CD8-positive, alpha-beta memory T cell (primary cell): ENCODE results near the gene MSI2. TPM values are rescaled to one million over a fixed set of nuclear protein-coding genes. Genes with fewer than 3 reads are reported as not detected.
A peak's percentile ranks its signal among the peaks of the same experiment; 100 is the strongest.

Experiments used
- CTCF ChIA-PET: fragments of 350-600 bp; sonication (Branson Sonifier 250); formaldehyde crosslinking; loops from one replicate; lab custom pipeline; 2021; ENCODE audit warnings: antibody characterized with exemption; lab: Charles Lee
- POLR2A ChIA-PET: fragments of 350-600 bp; sonication (Branson Sonifier 250); formaldehyde crosslinking; loops from one replicate; lab custom pipeline; 2021; ENCODE audit warnings: antibody characterized with exemption; lab: Charles Lee
- DNase-seq, 5 donors: peaks; one replicate each; pipeline versions ENCODE4 v3.0.0 to v3.0.0-alpha.2; 2020 to 2022; ENCODE audit warnings: mixed read lengths in 1 of 5
- H3K27ac ChIP-seq: one replicate; pipeline ENCODE4 v1.7.0; 2013; ENCODE audit warnings: low read depth, mild to moderate bottlenecking, low read length, moderate library complexity
- H3K27me3 ChIP-seq: 2 replicates; pipeline ENCODE4 v1.7.0; 2013; ENCODE audit warnings: low read length, mild to moderate bottlenecking; ENCODE audit not compliant: insufficient read depth, poor library complexity, severe bottlenecking
- H3K36me3 ChIP-seq: 2 replicates; pipeline ENCODE4 v1.7.0; 2013; ENCODE audit warnings: mild to moderate bottlenecking, low read length, moderate library complexity; ENCODE audit not compliant: insufficient read depth
- H3K4me1 ChIP-seq: 2 replicates; pipeline ENCODE4 v1.7.0; 2013; ENCODE audit warnings: mild to moderate bottlenecking, low read length, moderate library complexity; ENCODE audit not compliant: insufficient read depth
- H3K4me3 ChIP-seq: 2 replicates; pipeline ENCODE4 v1.7.0; 2013; ENCODE audit warnings: mild to moderate bottlenecking, low read length
- H3K9me3 ChIP-seq: 2 replicates; pipeline ENCODE4 v1.7.0; 2013; ENCODE audit warnings: mild to moderate bottlenecking, low read length
- H3K27ac Mint-ChIP-seq, 8 donors: one replicate each; pipeline ENCODE4 v1.8.0; 2020 to 2021; ENCODE audit warnings: mixed read lengths in 8 of 8, mild to moderate bottlenecking in 6 of 8, inconsistent platforms in 3 of 8, moderate library complexity in 3 of 8
- H3K27me3 Mint-ChIP-seq, 2 donors: one replicate each; pipeline ENCODE4 v1.8.0; 2020 to 2021; ENCODE audit warnings: mixed read lengths in 2 of 2, mild to moderate bottlenecking in 1 of 2, moderate library complexity in 1 of 2
- H3K36me3 Mint-ChIP-seq, 3 donors: one replicate each; pipeline ENCODE4 v1.8.0; 2020 to 2021; ENCODE audit warnings: mixed read lengths in 3 of 3, inconsistent platforms in 1 of 3, mild to moderate bottlenecking in 1 of 3
- H3K4me1 Mint-ChIP-seq, 3 donors: one replicate each; pipeline ENCODE4 v1.8.0; 2020 to 2021; ENCODE audit warnings: mixed read lengths in 3 of 3, inconsistent platforms in 1 of 3, mild to moderate bottlenecking in 1 of 3
- H3K4me3 Mint-ChIP-seq, 7 donors: one replicate each; pipeline ENCODE4 v1.8.0; 2020 to 2021; ENCODE audit warnings: mixed read lengths in 7 of 7, mild to moderate bottlenecking in 6 of 7, moderate library complexity in 4 of 7, inconsistent platforms in 2 of 7
- H3K9me3 Mint-ChIP-seq, 5 donors: one replicate each; pipeline ENCODE4 v1.8.0; 2020 to 2022; ENCODE audit warnings: mixed read lengths in 5 of 5, mild to moderate bottlenecking in 3 of 5, moderate library complexity in 2 of 5, inconsistent platforms in 1 of 5
- polyA plus RNA-seq: library from polyadenylated mRNA; unstranded; fragments of 300-500 nt; fragmentation: Illumina TruSeq; gene quantifications from one replicate; pipeline ENCODE4 v1.2.3, GENCODE V29; 2021
- total RNA-seq, 2 experiments: library from RNA; stranded (reverse); gene quantifications; one replicate each; pipeline ENCODE4 v1.2.3, GENCODE V29; 2021

The MSI2 gene
- total and polyA plus RNA-seq, 3 experiments from 2014 or later = 2.3 to 58.0 (median 57.1) TPM

DNA sequence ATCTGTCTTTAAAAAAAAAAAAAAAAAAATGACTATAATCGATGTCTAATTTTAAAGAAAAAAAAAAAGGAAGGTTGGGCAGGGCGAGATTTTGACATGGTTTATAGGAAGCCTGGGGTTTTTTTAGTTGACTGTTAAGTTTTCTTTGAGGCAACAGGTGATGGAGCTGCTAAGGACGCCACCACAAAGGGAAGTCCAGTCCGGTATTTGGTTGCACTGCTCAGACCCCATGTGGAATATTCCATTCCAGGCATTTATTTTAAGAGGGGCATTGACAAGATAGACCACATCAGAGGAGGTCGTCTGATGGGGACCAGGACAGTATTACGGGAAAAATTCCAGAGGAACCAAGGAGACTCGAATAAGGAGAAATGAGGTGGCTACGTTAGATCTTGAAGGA is 320.4 kb downstream of the MSI2 start:
- no peak for DNase-seq
- peaks cover 9 to 17% (median 14%) of the 10 kb centered on the region in 3 donors for H3K4me1 Mint-ChIP-seq
- POLR2A ChIA-PET = no interaction called here
- Histone ChIP-seq H3K9me3 (no peaks in the 10 kb centered on the region), H3K4me1 (no peaks in the 10 kb centered on the region), H3K36me3 (no peaks in the 10 kb centered on the region), H3K27ac (no peak overlapping the region), H3K4me3 (no peak overlapping the region), H3K27me3 (no peaks in the 10 kb centered on the region)
- no peaks in the 10 kb centered on the region for H3K27me3 Mint-ChIP-seq
- no peak overlapping the region for H3K4me3 Mint-ChIP-seq
- peak overlapping the region in 2 of 8 donors; percentile 27 to 43 for H3K27ac Mint-ChIP-seq
- no peaks in the 10 kb centered on the region for H3K9me3 Mint-ChIP-seq
- peaks cover 0 to 3% (median 0%) of the 10 kb centered on the region in 3 donors for H3K36me3 Mint-ChIP-seq
- CTCF ChIA-PET = interaction anchor here (1.5 to 2.4 kb wide), 2 partner anchors 21 to 95 kb away, joined by 3 to 8 read pairs; no protein-coding TSS in a partner anchor

DNA sequence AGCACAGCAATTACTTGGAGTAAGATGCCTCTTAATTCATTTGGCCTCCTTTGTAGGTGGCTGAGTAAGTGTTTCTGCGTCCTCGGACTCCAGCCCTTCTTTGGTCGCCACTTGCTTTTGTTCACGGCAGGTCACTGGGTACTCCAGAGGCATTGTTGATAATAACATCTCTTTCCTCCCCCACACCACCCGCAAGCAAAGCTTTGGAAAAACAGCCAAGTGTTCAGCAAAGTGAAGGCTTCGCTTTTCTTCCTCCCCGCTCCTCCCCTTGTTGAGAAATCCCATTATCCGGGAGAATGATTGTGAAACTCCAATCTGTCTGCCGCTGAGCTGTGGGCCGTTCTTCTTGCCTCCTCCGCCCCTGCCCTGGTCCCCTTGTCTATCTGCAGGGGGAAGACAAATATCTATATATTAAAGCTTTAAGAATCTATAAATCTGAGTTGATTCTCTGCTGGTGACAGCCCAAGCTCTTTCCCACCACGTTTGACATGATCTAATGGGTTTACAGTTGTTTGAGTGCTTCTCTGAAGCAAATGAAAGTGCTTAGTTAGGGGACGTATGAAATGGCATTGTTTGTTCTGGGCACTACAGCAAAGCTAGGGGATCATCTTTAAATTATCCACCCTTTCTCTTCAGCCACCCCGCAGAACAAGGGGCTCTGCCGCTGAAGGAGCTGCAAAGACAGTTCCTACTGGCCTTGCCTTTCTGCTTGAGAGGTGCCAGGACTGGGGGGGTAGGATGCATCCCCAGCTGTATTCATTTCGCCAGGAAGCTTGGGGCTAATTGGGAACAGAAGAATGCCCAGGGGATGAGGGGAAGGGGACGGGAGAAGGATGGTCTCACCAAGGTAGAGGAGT is 321.7 kb downstream of the MSI2 start:
- Mint-ChIP-seq H3K9me3 (no peaks in the 10 kb centered on the region), H3K36me3 (peaks cover 0 to 2% (median 0%) of the 10 kb centered on the region in 3 donors), H3K4me1 (peaks cover 9 to 21% (median 19%) of the 10 kb centered on the region in 3 donors), H3K27ac (peak overlapping the region in 4 of 8 donors; percentile 30 to 77 (median 52)), H3K27me3 (no peaks in the 10 kb centered on the region), H3K4me3 (peak overlapping the region in 1 of 7 donors; percentile 19)
- ChIA-PET CTCF (interaction anchor here (1.1 kb wide), 1 partner anchor 20 kb away, joined by 4 read pairs; no protein-coding TSS in a partner anchor), POLR2A (no interaction called here)
- H3K4me3 ChIP-seq = no peak overlapping the region
- H3K27me3 ChIP-seq = no peaks in the 10 kb centered on the region
- no peaks in the 10 kb centered on the region for H3K36me3 ChIP-seq
- no peaks in the 10 kb centered on the region for H3K9me3 ChIP-seq
- no peaks in the 10 kb centered on the region for H3K4me1 ChIP-seq
- DNase-seq = no peak
- no peak overlapping the region for H3K27ac ChIP-seq

DNA sequence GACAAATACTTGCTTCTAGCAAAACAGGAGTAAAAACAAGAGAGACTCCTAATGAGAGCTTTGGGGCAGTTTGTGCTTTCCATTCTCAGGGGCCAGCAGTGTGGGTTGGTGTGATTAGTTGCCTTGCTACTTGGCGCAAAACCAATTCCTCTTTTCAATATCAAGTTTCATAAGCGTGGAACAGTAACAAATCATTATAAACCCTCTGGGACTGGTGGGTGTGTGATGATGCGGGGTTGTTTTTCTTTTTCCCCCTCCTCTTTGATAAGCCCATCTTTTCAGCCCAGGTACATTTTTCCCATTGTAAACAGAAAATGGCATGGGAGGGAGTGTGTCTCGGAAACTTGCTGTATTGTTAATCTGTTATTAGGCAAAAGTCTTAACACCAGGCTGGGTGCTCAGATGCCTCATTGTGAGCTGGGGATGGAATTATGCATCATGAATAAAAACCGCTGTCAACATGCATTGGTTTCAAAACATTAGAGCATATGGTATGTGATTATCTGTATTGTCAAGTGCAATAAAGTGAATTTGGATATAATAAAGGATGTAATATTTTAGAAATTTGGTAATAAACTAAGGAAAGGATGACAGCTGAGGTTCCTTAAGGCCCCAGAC is 322.4 kb downstream of the MSI2 start:
- Histone ChIP-seq H3K27me3 (no peaks in the 10 kb centered on the region), H3K27ac (no peak overlapping the region), H3K4me3 (no peak overlapping the region), H3K36me3 (no peaks in the 10 kb centered on the region), H3K9me3 (no peaks in the 10 kb centered on the region), H3K4me1 (no peaks in the 10 kb centered on the region)
- Mint-ChIP-seq H3K27me3 (no peaks in the 10 kb centered on the region), H3K36me3 (peaks cover 0 to 2% (median 0%) of the 10 kb centered on the region in 3 donors), H3K27ac (peak overlapping the region in 3 of 8 donors; percentile 7 to 63 (median 30)), H3K4me1 (peaks cover 6 to 21% (median 20%) of the 10 kb centered on the region in 3 donors), H3K4me3 (peak overlapping the region in 1 of 7 donors; percentile 19), H3K9me3 (no peaks in the 10 kb centered on the region)
- DNase-seq = no peak
- ChIA-PET POLR2A (no interaction called here), CTCF (interaction anchor here (1.1 kb wide), 1 partner anchor 19 kb away, joined by 4 read pairs; no protein-coding TSS in a partner anchor)

DNA sequence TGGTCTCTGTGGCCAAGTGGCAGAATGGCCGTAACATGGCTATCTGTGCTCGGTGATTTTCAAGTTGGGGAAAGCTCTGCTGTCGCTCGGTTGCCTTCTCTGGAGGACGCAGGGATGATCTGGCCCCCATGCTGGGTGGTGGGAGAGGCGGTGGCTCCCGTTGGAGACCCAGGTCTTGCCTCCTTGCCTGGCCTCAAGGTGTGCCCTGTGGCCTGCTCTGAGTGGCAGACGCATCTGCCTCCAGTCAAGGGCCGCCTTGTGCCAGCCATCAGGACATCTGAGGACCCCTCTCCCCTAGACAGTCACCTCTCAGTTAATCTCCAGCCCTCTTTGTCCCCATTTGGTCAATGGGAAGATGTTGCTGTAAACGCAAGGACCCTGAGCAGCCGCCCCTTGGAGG is 322.9 kb downstream of the MSI2 start:
- POLR2A ChIA-PET = no interaction called here
- no peaks in the 10 kb centered on the region for H3K9me3 Mint-ChIP-seq
- no peak overlapping the region for H3K4me3 Mint-ChIP-seq
- no peaks in the 10 kb centered on the region for H3K27me3 Mint-ChIP-seq
- no peak overlapping the region for H3K4me3 ChIP-seq
- H3K36me3 Mint-ChIP-seq = peaks cover 0 to 2% (median 0%) of the 10 kb centered on the region in 3 donors
- no peaks in the 10 kb centered on the region for H3K36me3 ChIP-seq
- peak overlapping the region in 2 of 8 donors; percentile 47 to 53 for H3K27ac Mint-ChIP-seq
- H3K27me3 ChIP-seq = no peaks in the 10 kb centered on the region
- H3K4me1 Mint-ChIP-seq = peaks cover 5 to 21% (median 20%) of the 10 kb centered on the region in 3 donors
- H3K9me3 ChIP-seq = no peaks in the 10 kb centered on the region
- H3K27ac ChIP-seq = no peak overlapping the region
- DNase-seq = no peak
- H3K4me1 ChIP-seq = no peaks in the 10 kb centered on the region
- CTCF ChIA-PET = no interaction called here

DNA sequence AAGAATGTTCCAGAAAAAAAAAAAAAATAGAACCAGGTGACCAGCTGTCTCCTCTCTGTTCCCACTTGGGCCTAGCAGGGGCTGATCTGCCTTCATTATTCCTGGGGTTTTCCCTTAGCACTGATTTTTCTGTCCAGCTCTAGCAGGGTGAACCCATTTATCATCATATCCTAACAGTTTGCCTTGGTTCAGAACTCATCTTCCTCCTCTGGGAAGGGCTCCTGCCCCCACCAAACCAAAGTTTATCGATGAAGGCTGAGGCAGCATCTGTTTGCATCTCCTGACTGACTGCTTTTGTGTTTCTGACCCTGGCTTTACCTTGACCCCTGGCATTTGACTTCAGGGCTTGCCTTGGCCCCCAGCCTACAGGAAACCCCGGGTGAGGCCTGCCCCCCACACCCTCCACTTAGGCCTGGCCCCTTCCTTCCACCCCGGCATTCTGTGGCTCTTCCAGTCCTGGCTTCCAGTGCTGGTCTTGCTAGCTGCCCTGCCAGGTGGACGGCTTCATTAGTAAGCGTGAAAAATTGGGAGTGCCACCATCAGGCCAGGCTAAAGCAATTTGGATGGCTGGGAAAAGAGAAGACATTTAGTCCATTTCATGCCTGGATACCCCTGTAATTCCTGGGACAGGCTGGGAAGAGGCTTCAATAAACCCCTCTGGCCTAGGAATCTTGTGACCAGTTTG is 323.9 kb downstream of the MSI2 start:
- Histone ChIP-seq H3K4me1 (no peaks in the 10 kb centered on the region), H3K27me3 (no peaks in the 10 kb centered on the region), H3K9me3 (no peaks in the 10 kb centered on the region), H3K27ac (no peak overlapping the region), H3K36me3 (no peaks in the 10 kb centered on the region), H3K4me3 (no peak overlapping the region)
- CTCF ChIA-PET = interaction anchor here (0.9 kb wide), 1 partner anchor 22 kb away, joined by 4 read pairs; no protein-coding TSS in a partner anchor
- no peak overlapping the region for H3K4me3 Mint-ChIP-seq
- peaks cover 5 to 21% (median 20%) of the 10 kb centered on the region in 3 donors for H3K4me1 Mint-ChIP-seq
- no peak for DNase-seq
- no peaks in the 10 kb centered on the region for H3K27me3 Mint-ChIP-seq
- POLR2A ChIA-PET = no interaction called here
- H3K9me3 Mint-ChIP-seq = no peaks in the 10 kb centered on the region
- H3K36me3 Mint-ChIP-seq = peaks cover 0 to 2% (median 0%) of the 10 kb centered on the region in 3 donors
- peak overlapping the region in 2 of 8 donors; percentile 10 to 83 for H3K27ac Mint-ChIP-seq

DNA sequence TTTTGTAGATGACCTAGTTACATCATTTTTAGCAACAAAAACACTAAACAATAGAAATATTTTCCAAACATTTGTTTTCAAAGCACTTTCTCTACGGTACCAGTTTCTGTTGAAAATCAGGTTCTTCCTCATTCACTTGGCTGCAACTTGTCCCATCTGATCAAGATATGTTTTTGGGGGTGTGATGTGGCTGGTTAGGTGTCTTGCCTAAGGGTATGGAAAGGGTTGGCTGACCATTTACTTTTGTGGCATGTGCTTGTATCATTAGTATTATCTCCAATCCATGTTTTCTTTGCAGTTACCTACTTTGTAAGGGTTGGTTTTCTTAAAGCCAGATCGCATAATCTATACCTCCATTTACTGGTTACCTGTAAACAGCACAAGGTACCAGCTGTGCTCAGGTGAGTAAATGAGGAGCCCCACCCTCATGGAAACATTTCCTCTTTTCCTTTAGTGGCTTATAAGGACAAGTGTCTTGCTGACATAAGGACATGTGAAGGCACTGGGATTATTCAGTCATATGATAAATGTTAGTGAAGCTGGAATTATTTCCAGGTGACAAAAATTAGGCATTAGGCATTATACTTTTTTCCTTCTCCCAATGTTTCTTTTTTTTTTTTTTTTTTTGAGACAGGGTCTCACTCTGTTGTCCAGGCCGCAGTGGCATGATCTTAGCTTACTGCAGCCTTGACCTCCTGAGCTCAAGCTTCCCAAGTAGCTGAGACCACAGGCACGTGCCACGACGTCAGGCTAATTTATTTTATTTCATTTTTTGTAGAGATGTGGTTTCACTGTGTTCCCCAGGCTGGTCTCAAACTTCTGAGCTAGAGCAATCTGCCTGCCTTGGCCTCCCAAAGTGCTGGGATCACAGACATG is 326.8 kb downstream of the MSI2 start:
- H3K27me3 ChIP-seq = no peaks in the 10 kb centered on the region
- ChIA-PET CTCF (interaction anchor here (0.8 to 1.4 kb wide), 2 partner anchors 12 to 89 kb away, joined by 3 to 4 read pairs; no protein-coding TSS in a partner anchor), POLR2A (interaction anchor here (0.7 kb wide), 1 partner anchor 224 kb away, joined by 9 read pairs; no protein-coding TSS in a partner anchor)
- no peaks in the 10 kb centered on the region for H3K9me3 ChIP-seq
- no peaks in the 10 kb centered on the region for H3K36me3 Mint-ChIP-seq
- H3K27me3 Mint-ChIP-seq = no peaks in the 10 kb centered on the region
- H3K27ac ChIP-seq = no peak overlapping the region
- no peak overlapping the region for H3K4me3 ChIP-seq
- no peaks in the 10 kb centered on the region for H3K4me1 ChIP-seq
- no peaks in the 10 kb centered on the region for H3K9me3 Mint-ChIP-seq
- H3K4me1 Mint-ChIP-seq = peaks cover 5 to 18% (median 12%) of the 10 kb centered on the region in 3 donors
- DNase-seq = no peak
- H3K36me3 ChIP-seq = no peaks in the 10 kb centered on the region
- no peak overlapping the region for H3K27ac Mint-ChIP-seq
- no peak overlapping the region for H3K4me3 Mint-ChIP-seq

DNA sequence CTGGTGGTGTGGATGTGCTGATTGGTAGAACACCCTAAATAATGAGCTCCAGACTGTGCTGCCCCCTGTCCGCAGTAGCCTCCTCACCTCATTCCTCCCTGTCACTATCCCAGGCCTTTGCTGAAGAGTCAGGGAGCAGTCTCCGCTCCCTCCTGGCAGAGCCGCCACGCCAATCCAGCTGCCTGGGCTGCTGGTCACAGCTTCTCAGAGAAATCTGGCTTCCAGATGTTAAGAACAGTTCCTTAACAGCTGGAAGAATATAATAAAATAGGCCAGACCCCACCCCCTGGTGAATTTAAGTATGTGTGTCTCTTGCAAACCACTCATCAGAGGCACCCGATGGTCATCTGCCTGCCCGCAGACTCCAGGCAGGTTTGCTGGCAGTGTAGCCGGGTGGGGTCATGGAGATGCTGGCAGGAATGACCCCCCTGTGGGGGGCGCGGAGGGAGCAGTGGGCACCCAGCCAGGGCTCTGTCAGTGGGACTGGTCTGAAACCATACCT is 327.8 kb downstream of the MSI2 start:
- no peak for DNase-seq
- ChIA-PET POLR2A (no interaction called here), CTCF (interaction anchor here (0.8 to 1.4 kb wide), 2 partner anchors 11 to 88 kb away, joined by 3 to 4 read pairs; no protein-coding TSS in a partner anchor)
- no peak overlapping the region for H3K27ac Mint-ChIP-seq
- H3K27me3 Mint-ChIP-seq = no peaks in the 10 kb centered on the region
- H3K36me3 ChIP-seq = no peaks in the 10 kb centered on the region
- H3K27ac ChIP-seq = no peak overlapping the region
- H3K4me1 ChIP-seq = no peaks in the 10 kb centered on the region
- no peaks in the 10 kb centered on the region for H3K36me3 Mint-ChIP-seq
- no peaks in the 10 kb centered on the region for H3K9me3 Mint-ChIP-seq
- no peaks in the 10 kb centered on the region for H3K27me3 ChIP-seq
- no peaks in the 10 kb centered on the region for H3K9me3 ChIP-seq
- no peak overlapping the region for H3K4me3 ChIP-seq
- peaks cover 5 to 13% (median 11%) of the 10 kb centered on the region in 3 donors for H3K4me1 Mint-ChIP-seq
- H3K4me3 Mint-ChIP-seq = no peak overlapping the region
